WTC11 (cell line): ENCODE data around the gene TTLL3. TPM values are rescaled to one million over a fixed set of nuclear protein-coding genes. Genes with fewer than 3 reads are reported as not detected.

Source experiments
- ATAC-seq: fragments of 200-7000 bp; cut with Tn5 transposase; 2 replicates; pipeline ENCODE4 v1.10.0; 2021; ENCODE audit warnings: mild to moderate bottlenecking, moderate library complexity
- CTCF ChIA-PET: fragments of 300-600 bp; sonication (Branson Sonifier 250); formaldehyde crosslinking; loops from one replicate; lab custom pipeline; 2021; ENCODE audit warnings: antibody characterized with exemption; lab: Charles Lee
- POLR2A ChIA-PET: fragments of 350-600 bp; sonication (Branson Sonifier 250); formaldehyde crosslinking; loops from one replicate; lab custom pipeline; 2021; ENCODE audit warnings: antibody characterized with exemption; lab: Charles Lee
- DNase-seq: peaks from one replicate; pipeline ENCODE4 v3.0.0; 2021; ENCODE audit warnings: low spot score
- H3K27ac Mint-ChIP-seq: 2 replicates; pipeline ENCODE4 v1.8.0; 2021; ENCODE audit warnings: mixed read lengths
- H3K27me3 Mint-ChIP-seq: 2 replicates; pipeline ENCODE4 v1.8.0; 2021; ENCODE audit warnings: low read depth, mild to moderate bottlenecking, moderate library complexity, mixed read lengths
- H3K36me3 Mint-ChIP-seq: 2 replicates; pipeline ENCODE4 v1.8.0; 2021; ENCODE audit warnings: mixed read lengths
- H3K4me1 Mint-ChIP-seq: 2 replicates; pipeline ENCODE4 v1.8.0; 2022; ENCODE audit warnings: mixed read lengths
- H3K4me3 Mint-ChIP-seq: 2 replicates; pipeline ENCODE4 v1.8.0; 2021; ENCODE audit warnings: mild to moderate bottlenecking, moderate library complexity, mixed read lengths
- H3K9me3 Mint-ChIP-seq: 2 replicates; pipeline ENCODE4 v1.8.0; 2021; ENCODE audit warnings: mixed read lengths
- E2F4 ChIP-seq: sonication (generic); formaldehyde crosslinking; IDR thresholded peaks from 2 replicates; pipeline ENCODE4 v1.8.1; 2022; ENCODE audit warnings: low read depth, mild to moderate bottlenecking, moderate library complexity, missing genetic modification reagents, borderline replicate concordance
- ELF4 ChIP-seq: sonication (generic); formaldehyde crosslinking; IDR thresholded peaks from 2 replicates; pipeline ENCODE4 v1.8.1; 2022; ENCODE audit warnings: low read depth, mild to moderate bottlenecking, moderate library complexity, missing genetic modification reagents
- EMX1 ChIP-seq: fragments of 250-450 bp; sonication (Bioruptor Pico); IDR thresholded peaks from 2 replicates; pipeline ENCODE4 v1.8.0; 2021; ENCODE audit warnings: mild to moderate bottlenecking
- PRDM15 ChIP-seq: sonication (generic); formaldehyde crosslinking; IDR thresholded peaks from 2 replicates; pipeline ENCODE4 v1.8.0; 2022; ENCODE audit warnings: missing genetic modification reagents
- PREB ChIP-seq: sonication (generic); formaldehyde crosslinking; IDR thresholded peaks from 2 replicates; pipeline ENCODE4 v1.8.1; 2022; ENCODE audit warnings: mild to moderate bottlenecking, missing genetic modification reagents, moderate library complexity, borderline replicate concordance
- SP1 ChIP-seq: sonication (generic); formaldehyde crosslinking; conservative IDR thresholded peaks from 2 replicates; pipeline ENCODE4 v1.8.1; 2022; ENCODE audit warnings: missing genetic modification reagents
- TCF7 ChIP-seq: sonication (generic); formaldehyde crosslinking; IDR thresholded peaks from 2 replicates; pipeline ENCODE4 v1.8.0; 2022; ENCODE audit warnings: mild to moderate bottlenecking, low read depth, missing genetic modification reagents, moderate library complexity
- ZNF232 ChIP-seq: sonication (generic); formaldehyde crosslinking; IDR thresholded peaks from 2 replicates; pipeline ENCODE4 v1.8.0; 2022; ENCODE audit warnings: mild to moderate bottlenecking, missing genetic modification reagents
- ZNF423 ChIP-seq: fragments of 250-450 bp; sonication (Bioruptor Pico); IDR thresholded peaks from 2 replicates; pipeline ENCODE4 v2.1.2; 2022; ENCODE audit warnings: mild to moderate bottlenecking, moderate library complexity
- total RNA-seq: library from RNA; stranded (reverse); gene quantifications from 3 replicates; pipeline ENCODE4 v1.2.3, GENCODE V29; 2021

The TTLL3 gene
- total RNA-seq, 1 experiment from 2014 or later: 14.7 TPM

GRCh38 chr3:9806137-9806536, 3.9 kb upstream of the TTLL3 start (continued):
- no peak for TF ChIP-seq ZNF232 (CRISPR knock-in tag)

GRCh38 chr3:9806688-9807589, 3.1 kb upstream of the TTLL3 start:
- peaks cover 30% of the 10 kb centered on the region for H3K36me3 Mint-ChIP-seq
- no peak for TF ChIP-seq SP1 (CRISPR knock-in tag)
- no peak for TF ChIP-seq ELF4 (CRISPR knock-in tag)
- no peak for TF ChIP-seq PRDM15 (CRISPR knock-in tag)
- H3K27me3 Mint-ChIP-seq: peaks cover 17% of the 10 kb centered on the region
- ATAC-seq: no peak
- ChIA-PET POLR2A (interaction anchor here (1.8 kb wide), 1 partner anchor 14 kb away, joined by 6 read pairs; the partner anchor contains the start of genes ARPC4 and TADA3), CTCF (interaction anchor here (1.0 to 2.0 kb wide), 3 partner anchors 25 to 140 kb away, joined by 3 to 13 read pairs (median 5); no protein-coding TSS in a partner anchor)
- peaks cover 23% of the 10 kb centered on the region for H3K4me1 Mint-ChIP-seq
- no peaks in the 10 kb centered on the region for H3K9me3 Mint-ChIP-seq
- no peak for DNase-seq
- H3K4me3 Mint-ChIP-seq: no peak overlapping the region
- no peak overlapping the region for H3K27ac Mint-ChIP-seq

- Mint-ChIP-seq H3K27ac (no peak overlapping the region), H3K36me3 (peaks cover 23% of the 10 kb centered on the region), H3K4me1 (peaks cover 23% of the 10 kb centered on the region), H3K9me3 (no peaks in the 10 kb centered on the region), H3K27me3 (peaks cover 17% of the 10 kb centered on the region)
- POLR2A ChIA-PET: interaction anchor here (1.0 to 1.8 kb wide), 2 partner anchors 15 to 20 kb away, joined by 3 to 6 read pairs; partner anchors contain the start of genes ARPC4 and TADA3
- no peak for ATAC-seq
- no peak for DNase-seq
- no peak for TF ChIP-seq PREB (CRISPR knock-in tag)
- no peak for TF ChIP-seq ZNF423 (CRISPR knock-in tag)
- TF ChIP-seq E2F4 (CRISPR knock-in tag): no peak
- TF ChIP-seq, all 79 proteins: peak for 0
- CTCF ChIA-PET: interaction anchor here (0.7 to 2.0 kb wide), 7 partner anchors 15 to 304 kb away, joined by 3 to 13 read pairs (median 4); partner anchors contain the start of gene ARPC4
- H3K4me3 Mint-ChIP-seq: no peak overlapping the region
Observed at GRCh38 chr3:9807981-9808344, 2.1 kb upstream of the TTLL3 start.

GRCh38 chr3:9808345-9809037, 1.6 kb upstream of the TTLL3 start:
- Mint-ChIP-seq H3K4me3 (no peak overlapping the region), H3K4me1 (peaks cover 23% of the 10 kb centered on the region), H3K27me3 (peaks cover 17% of the 10 kb centered on the region), H3K27ac (peak overlapping the region; percentile 77), H3K36me3 (peaks cover 18% of the 10 kb centered on the region), H3K9me3 (no peaks in the 10 kb centered on the region)
- ChIA-PET CTCF (interaction anchor here (0.7 to 2.1 kb wide), 9 partner anchors 16 to 305 kb away, joined by 3 to 13 read pairs (median 4); partner anchors contain the start of genes ARPC4 and CRELD1), POLR2A (interaction anchor here (1.0 to 1.8 kb wide), 2 partner anchors 16 to 20 kb away, joined by 3 to 6 read pairs; partner anchors contain the start of genes ARPC4 and TADA3)
- no peak for TF ChIP-seq TCF7
- 0 out of 2 replicates have a peak, but pooled peaks have one; percentile 45 for TF ChIP-seq EMX1 (CRISPR knock-in tag)
- peak; percentile 64 for DNase-seq
- ATAC-seq: peak; percentile 46
